Measurements from ENCODE around the gene CHAC1. TPM values are rescaled to one million over a fixed set of nuclear protein-coding genes. Genes with fewer than 3 reads are reported as not detected.

Gene CHAC1
- total RNA-seq, 1 experiment from 2014 or later: 49.4 TPM

GRCh38 chr15:40923551-40923950, 29.7 kb upstream of the CHAC1 start:
- ChIA-PET POLR2A (interaction anchor here (0.7 kb wide), 1 partner anchor 81 kb away, joined by 3 read pairs; no protein-coding TSS in a partner anchor), CTCF (interaction anchor here (1.1 to 1.3 kb wide), 2 partner anchors 18 to 19 kb away, joined by 3 to 4 read pairs; no protein-coding TSS in a partner anchor)
- Mint-ChIP-seq H3K36me3 (ENCODE audit: insufficient read depth, unreplicated experiment) (no peaks in the 10 kb centered on the region), H3K27me3 (ENCODE audit: insufficient read depth, unreplicated experiment) (peaks cover 20% of the 10 kb centered on the region), H3K4me3 (ENCODE audit: unreplicated experiment) (no peak overlapping the region), H3K27ac (ENCODE audit: low read depth, unreplicated experiment) (no peak overlapping the region), H3K9me3 (ENCODE audit: unreplicated experiment) (no peaks in the 10 kb centered on the region), H3K4me1 (ENCODE audit: insufficient read depth, unreplicated experiment) (peaks cover 2% of the 10 kb centered on the region)
- no peak for DNase-seq (ENCODE audit: unreplicated experiment)
- no peak for TF ChIP-seq CTCF (IDR thresholded peaks at IDR 0.05; ENCODE audit: unreplicated experiment)
- no TSS peak for BruUV-seq (replicated peaks)
- intact Hi-C loops (cut with micrococcal nuclease): no loop called here

GRCh38 chr15:40925495-40925862, 27.8 kb upstream of the CHAC1 start:
- no peak overlapping the region for H3K4me3 Mint-ChIP-seq (ENCODE audit: unreplicated experiment)
- H3K27ac Mint-ChIP-seq (ENCODE audit: low read depth, unreplicated experiment): no peak overlapping the region
- DNase-seq (ENCODE audit: unreplicated experiment): no peak
- no peaks in the 10 kb centered on the region for H3K9me3 Mint-ChIP-seq (ENCODE audit: unreplicated experiment)
- no peaks in the 10 kb centered on the region for H3K36me3 Mint-ChIP-seq (ENCODE audit: insufficient read depth, unreplicated experiment)
- ChIA-PET POLR2A (no interaction called here), CTCF (interaction anchor here (0.8 kb wide), 2 partner anchors 15 to 20 kb away, joined by 3 to 5 read pairs; no protein-coding TSS in a partner anchor)
- intact Hi-C loops (cut with micrococcal nuclease): no loop called here
- H3K27me3 Mint-ChIP-seq (ENCODE audit: insufficient read depth, unreplicated experiment): peaks cover 40% of the 10 kb centered on the region
- BruUV-seq (replicated peaks): no TSS peak
- peaks cover 12% of the 10 kb centered on the region for H3K4me1 Mint-ChIP-seq (ENCODE audit: insufficient read depth, unreplicated experiment)
- TF ChIP-seq CTCF (IDR thresholded peaks at IDR 0.05; ENCODE audit: unreplicated experiment): no peak

- ChIA-PET CTCF (interaction anchor here (0.8 kb wide), 2 partner anchors 16 to 21 kb away, joined by 3 to 5 read pairs; no protein-coding TSS in a partner anchor), POLR2A (interaction anchor here (1.2 kb wide), 1 partner anchor 38 kb away, joined by 4 read pairs; no protein-coding TSS in a partner anchor)
- Mint-ChIP-seq H3K27ac (ENCODE audit: low read depth, unreplicated experiment) (no peak overlapping the region), H3K27me3 (ENCODE audit: insufficient read depth, unreplicated experiment) (peaks cover 46% of the 10 kb centered on the region), H3K9me3 (ENCODE audit: unreplicated experiment) (no peaks in the 10 kb centered on the region), H3K4me1 (ENCODE audit: insufficient read depth, unreplicated experiment) (peaks cover 13% of the 10 kb centered on the region), H3K36me3 (ENCODE audit: insufficient read depth, unreplicated experiment) (no peaks in the 10 kb centered on the region), H3K4me3 (ENCODE audit: unreplicated experiment) (no peak overlapping the region)
- intact Hi-C loops (cut with micrococcal nuclease): no loop called here
- no TSS peak for BruUV-seq (replicated peaks)
- DNase-seq (ENCODE audit: unreplicated experiment): no peak
- TF ChIP-seq CTCF (IDR thresholded peaks at IDR 0.05; ENCODE audit: unreplicated experiment): no peak
These were observed 27.2 kb upstream of the CHAC1 start for GRCh38 chr15:40925863-40926658.

- TF ChIP-seq CTCF (IDR thresholded peaks at IDR 0.05; ENCODE audit: unreplicated experiment): no peak
- Mint-ChIP-seq H3K4me1 (ENCODE audit: insufficient read depth, unreplicated experiment) (peaks cover 13% of the 10 kb centered on the region), H3K9me3 (ENCODE audit: unreplicated experiment) (no peaks in the 10 kb centered on the region), H3K36me3 (ENCODE audit: insufficient read depth, unreplicated experiment) (no peaks in the 10 kb centered on the region), H3K4me3 (ENCODE audit: unreplicated experiment) (peak overlapping the region; percentile 56), H3K27ac (ENCODE audit: low read depth, unreplicated experiment) (no peak overlapping the region), H3K27me3 (ENCODE audit: insufficient read depth, unreplicated experiment) (peaks cover 51% of the 10 kb centered on the region)
- ChIA-PET POLR2A (interaction anchor here (1.2 kb wide), 1 partner anchor 37 kb away, joined by 4 read pairs; no protein-coding TSS in a partner anchor), CTCF (no interaction called here)
- no TSS peak for BruUV-seq (replicated peaks)
- no peak for DNase-seq (ENCODE audit: unreplicated experiment)
- intact Hi-C loops (cut with micrococcal nuclease): no loop called here
These were observed 26.4 kb upstream of the CHAC1 start for GRCh38 chr15:40926659-40927494.

All from MCF 10A (cell line).